GM21737 (cell line): ENCODE measurements around the gene ENOX1.

Experiments used
- ATAC-seq: cut with Tn5 transposase; IDR thresholded peaks from one replicate; pipeline ENCODE4 v1.9.1; 2021; ENCODE audit warnings: mild to moderate bottlenecking, moderate library complexity; ENCODE audit not compliant: unreplicated experiment

The ENOX1 gene

DNA sequence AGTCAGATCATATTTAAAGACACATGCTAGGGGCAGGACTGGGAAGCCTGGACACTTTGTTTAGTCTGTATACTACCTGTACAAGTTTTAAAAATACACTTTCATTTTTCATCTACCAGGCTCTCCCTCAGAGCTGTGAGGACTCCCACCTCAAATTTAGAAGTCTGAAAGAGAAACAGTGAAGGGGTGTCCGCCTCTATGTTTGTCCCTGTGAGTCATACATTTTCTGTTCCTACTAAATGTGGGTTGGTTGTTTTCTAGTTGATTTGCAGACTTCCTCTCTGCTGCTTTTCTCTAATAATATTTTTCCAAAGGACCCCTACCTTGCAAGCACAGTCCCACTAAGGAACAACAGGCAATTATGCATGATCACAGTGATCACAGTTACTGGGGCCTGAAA lies 110.5 kb downstream of the ENOX1 start:
- ATAC-seq = peak; percentile 92

- no peak for ATAC-seq
Measured at GRCh38 chr13:43675577-43675976, 111.2 kb downstream of the ENOX1 start.

- no peak for ATAC-seq
Measured at GRCh38 chr13:43669964-43670363, 116.8 kb downstream of the ENOX1 start.

DNA sequence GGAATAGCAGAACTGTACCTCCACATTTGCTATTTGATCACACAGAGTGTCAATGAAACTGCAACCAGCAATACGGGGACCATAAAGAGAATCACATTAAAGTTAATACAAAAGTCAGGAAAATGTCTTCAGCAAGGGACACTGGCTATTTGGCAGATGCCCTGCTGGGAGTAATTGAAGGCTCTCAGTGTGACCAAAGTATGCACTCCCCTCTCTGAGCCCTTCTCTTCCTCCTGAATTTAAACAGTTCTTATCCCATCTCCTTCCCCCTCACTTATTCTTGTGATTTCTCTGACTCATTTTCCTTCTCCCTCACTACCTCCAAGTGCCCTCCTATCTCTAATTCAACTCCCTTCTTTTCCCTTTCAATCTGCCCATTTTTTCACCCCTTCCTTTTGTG lies 117.7 kb downstream of the ENOX1 start:
- no peak for ATAC-seq

- no peak for ATAC-seq
Measured at GRCh38 chr13:43666403-43666802, 120.4 kb downstream of the ENOX1 start.

DNA sequence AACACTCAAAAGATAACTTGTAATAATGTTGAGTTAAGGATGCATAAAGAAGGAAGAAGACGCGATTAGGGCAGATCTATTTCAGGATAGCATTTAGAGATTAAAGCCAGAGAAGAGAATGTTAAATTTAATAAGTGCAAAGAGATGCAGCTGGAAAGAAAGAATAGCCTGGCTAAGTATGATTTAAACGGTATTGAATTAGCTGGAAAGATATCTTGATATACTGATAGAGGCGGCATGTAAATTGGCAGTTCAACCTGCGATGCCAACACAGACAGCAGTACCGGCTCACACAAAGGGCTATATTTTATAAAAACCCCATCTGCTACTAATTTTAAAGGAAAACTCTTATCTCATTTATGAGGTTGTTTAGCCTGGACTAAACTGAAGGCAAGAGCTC lies 121.4 kb downstream of the ENOX1 start:
- ATAC-seq = no peak

GRCh38 chr13:43664700-43665191 lies 122.0 kb downstream of the ENOX1 start:
- ATAC-seq = no peak

DNA sequence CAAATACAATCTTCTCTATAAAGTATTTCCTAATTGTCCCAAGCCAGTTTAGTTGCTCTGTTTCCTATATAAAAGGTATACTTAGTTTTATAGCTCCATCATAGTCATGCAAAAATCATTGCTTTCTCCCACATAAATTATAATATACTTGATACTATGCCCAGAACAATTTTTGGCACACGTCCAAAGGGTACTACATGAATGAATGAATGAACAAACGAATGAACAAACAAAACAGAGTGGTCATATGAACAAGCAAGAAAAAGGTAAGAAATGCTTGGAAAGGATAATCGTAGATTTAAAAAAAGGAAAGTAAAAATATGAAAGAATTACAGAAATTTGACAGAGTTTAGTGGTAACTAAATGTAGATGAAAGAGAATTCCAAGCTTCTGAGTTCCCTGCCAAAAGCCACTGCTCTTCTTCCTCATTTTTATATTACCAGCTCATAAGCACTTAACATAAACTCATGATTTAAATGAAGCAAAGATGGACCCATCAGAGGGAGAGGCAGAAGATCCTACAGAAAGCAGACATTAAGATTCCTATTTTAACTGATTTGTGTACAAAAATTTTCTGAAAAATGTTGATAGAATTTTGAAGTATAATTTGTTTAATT lies 123.2 kb downstream of the ENOX1 start:
- no peak for ATAC-seq

- no peak for ATAC-seq
Measured at GRCh38 chr13:43662976-43663375, 123.8 kb downstream of the ENOX1 start.

- no peak for ATAC-seq
Measured at GRCh38 chr13:43661161-43661830, 125.5 kb downstream of the ENOX1 start.

- ATAC-seq = no peak
Measured at GRCh38 chr13:43657485-43657884, 129.3 kb downstream of the ENOX1 start.

DNA sequence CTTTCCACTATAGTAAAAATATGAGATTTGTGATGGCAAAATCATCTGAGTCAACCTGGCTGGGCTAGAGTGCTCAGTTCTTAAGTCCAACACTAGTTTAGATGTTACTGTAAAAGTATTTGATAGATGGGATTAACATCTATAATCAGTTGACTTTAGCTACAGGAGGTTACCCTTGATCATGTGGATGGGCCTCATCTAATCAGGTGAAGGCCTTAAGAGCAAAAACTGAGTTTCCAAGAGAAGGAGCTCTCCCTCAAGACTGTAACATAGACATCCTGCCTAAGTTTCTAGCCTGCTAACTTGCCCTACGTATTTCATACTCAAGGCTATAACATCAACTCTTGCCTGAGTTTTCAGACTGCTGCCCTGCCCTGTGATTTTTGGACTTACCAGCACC lies 132.8 kb downstream of the ENOX1 start:
- ATAC-seq = no peak

DNA sequence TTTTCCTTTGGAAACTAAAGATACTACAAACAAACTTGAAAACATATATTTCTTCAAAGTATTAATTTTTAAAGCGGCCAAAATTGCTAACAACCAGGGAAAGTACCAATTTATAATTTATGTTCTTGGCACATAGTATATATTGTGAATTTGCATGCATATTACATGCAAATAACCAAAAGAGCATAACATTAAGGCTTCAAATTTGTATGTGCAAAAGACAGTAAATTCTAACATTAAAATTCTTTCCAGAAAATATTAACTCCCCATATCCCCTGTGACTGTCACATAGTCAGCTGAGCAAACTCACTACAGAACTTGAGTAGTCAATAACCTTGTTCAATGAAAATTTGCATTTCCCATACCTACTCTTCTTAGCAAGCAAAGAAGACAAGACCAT lies 133.4 kb downstream of the ENOX1 start:
- no peak for ATAC-seq

- ATAC-seq = no peak
Measured at GRCh38 chr13:43652760-43653159, 134.0 kb downstream of the ENOX1 start.

DNA sequence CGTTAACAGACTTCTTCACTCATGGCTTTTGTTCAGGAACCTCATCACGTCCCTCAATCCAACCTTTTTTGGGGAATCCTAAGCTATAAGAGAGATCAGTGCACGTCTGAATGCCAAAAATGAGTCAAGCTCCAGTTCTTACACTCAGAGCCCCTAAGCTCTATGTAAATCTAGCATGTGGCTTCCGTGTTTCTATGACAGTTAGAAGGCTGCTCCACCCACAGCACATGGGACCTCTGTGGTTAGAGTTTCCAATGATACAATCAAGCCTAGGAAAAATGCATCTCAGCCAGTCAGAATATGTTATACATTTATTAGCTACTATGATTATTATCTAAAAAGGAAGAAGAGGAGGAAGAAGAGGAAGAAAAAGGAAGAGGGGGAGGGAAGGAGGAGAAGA lies 135.9 kb downstream of the ENOX1 start:
- no peak for ATAC-seq

DNA sequence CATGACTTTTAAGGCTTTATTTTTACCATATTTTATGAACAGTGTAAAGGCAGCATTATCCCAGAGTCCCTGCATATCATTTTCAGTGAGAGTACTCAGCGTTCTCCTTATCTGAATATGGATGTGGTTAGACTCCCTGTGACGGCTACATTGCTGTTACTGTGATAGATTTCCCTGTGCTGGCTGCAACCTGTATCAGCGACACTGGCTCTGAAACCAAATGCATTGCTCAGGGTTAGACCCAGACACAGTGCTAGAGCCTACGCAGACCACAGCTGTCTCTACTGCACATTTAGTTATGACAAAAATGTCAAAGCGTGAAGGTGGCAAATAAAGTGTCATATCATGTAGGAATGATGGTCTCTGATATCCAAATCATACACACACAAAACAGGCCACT lies 138.0 kb downstream of the ENOX1 start:
- no peak for ATAC-seq

GRCh38 chr13:43647471-43647870 lies 139.3 kb downstream of the ENOX1 start:
- ATAC-seq = no peak

GRCh38 chr13:43640476-43640875 lies 146.3 kb downstream of the ENOX1 start:
- ATAC-seq = no peak

GRCh38 chr13:43631106-43631505 lies 155.7 kb downstream of the ENOX1 start:
- no peak for ATAC-seq

DNA sequence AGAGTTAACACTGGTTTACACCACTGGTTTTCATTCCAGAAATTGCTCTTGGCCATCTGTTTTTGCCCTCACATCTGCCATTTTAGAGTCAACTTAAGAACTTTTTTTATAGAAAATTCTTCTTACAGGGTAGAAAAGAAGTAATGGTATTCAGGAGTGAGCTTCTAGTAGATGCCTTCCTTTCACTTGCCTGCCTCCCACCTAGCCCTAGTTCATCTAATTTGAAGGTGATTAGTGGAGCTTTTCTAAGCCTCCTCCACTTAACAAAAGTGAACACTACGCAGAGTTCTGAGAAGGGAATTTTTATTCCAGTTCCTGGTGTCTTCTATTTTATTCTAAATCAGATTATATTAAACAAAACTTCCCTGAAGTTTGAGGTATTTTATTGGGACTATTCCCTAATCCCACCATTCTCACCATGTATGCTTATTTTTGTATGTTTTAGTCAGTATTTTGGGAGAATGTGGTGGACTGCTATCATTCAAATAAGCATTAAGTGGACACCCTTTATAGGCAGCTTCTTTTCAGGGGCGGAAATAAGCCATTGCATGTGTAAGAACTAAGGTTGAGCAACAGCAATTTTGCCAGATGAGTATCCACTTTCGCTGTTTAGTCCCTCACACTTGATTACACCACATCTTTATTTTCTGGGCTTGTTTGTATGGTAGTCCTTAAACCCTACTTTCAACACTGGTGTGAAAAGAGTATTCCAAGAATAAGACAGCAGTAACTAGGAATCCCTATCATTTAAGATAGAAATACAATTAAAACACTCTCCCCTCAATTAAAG lies 156.9 kb downstream of the ENOX1 start:
- ATAC-seq = no peak

DNA sequence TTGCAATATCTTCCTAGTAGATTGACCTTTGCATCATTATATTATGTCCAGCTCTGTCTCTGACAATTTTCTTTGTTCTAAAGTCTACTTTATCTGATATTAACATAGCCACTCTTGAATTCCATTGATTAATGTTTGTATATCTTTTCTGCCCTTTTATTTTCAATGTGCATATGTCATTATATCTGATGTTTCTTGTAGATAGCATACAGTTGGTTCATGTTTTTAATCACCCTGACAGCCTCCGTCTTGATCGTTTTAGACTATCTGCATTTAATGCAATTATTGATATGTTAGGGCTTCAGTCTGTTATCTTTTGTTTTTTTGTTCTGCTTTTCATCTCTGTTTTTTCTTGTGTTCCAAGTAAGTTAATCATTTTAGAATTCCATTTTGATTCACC lies 159.8 kb downstream of the ENOX1 start:
- ATAC-seq = no peak

GRCh38 chr13:43614063-43614462 lies 172.7 kb downstream of the ENOX1 start:
- no peak for ATAC-seq
